AG04449 (cell line): ENCODE measurements around the gene KRTDAP.

ENCODE experiments used
- CTCF ChIA-PET: fragments of 350-600 bp; formaldehyde crosslinking; extraction: SDS; loops from one replicate; lab custom pipeline; 2021; ENCODE audit warnings: antibody characterized with exemption; lab: Yijun Ruan, JAX
- POLR2A ChIA-PET: fragments of 400-600, 350-600 bp; formaldehyde crosslinking; extraction: SDS; loops from one replicate; lab custom pipeline; 2020; ENCODE audit warnings: antibody characterized with exemption, inconsistent platforms; lab: Yijun Ruan, JAX
- DNase-seq: peaks from one replicate; pipeline ENCODE4 v3.0.0-alpha.2; 2010; ENCODE audit warnings: low read depth, low spot score
- H3K4me3 ChIP-seq: 2 replicates; pipeline ENCODE4 v1.5.1; 2011; ENCODE audit warnings: low read depth, mild to moderate bottlenecking, control low read depth, low read length
- CTCF ChIP-seq: IDR thresholded peaks from one replicate; pipeline ENCODE4 v1.5.1; 2011; ENCODE audit warnings: mild to moderate bottlenecking, moderate library complexity, low read length, control low read depth, inconsistent platforms; ENCODE audit not compliant: insufficient read depth; ENCODE audit errors: missing control alignments

The KRTDAP gene

GRCh38 chr19:35447606-35448469 is 42.4 kb downstream of the KRTDAP start, which contains the start of gene FFAR2:
Gene FFAR2 (plus strand): TSS chr19:35448257. CDS start chr19:35449715, 1,458 bp downstream.
- POLR2A ChIA-PET: no interaction called here
- CTCF ChIA-PET: interaction anchor here (1.4 kb wide), 1 partner anchor 94 kb away, joined by 4 read pairs; no protein-coding TSS in a partner anchor
- no peak within 1 kb of the TSS for H3K4me3 ChIP-seq
- DNase-seq: no peak
- TF ChIP-seq CTCF: no peak

DNA sequence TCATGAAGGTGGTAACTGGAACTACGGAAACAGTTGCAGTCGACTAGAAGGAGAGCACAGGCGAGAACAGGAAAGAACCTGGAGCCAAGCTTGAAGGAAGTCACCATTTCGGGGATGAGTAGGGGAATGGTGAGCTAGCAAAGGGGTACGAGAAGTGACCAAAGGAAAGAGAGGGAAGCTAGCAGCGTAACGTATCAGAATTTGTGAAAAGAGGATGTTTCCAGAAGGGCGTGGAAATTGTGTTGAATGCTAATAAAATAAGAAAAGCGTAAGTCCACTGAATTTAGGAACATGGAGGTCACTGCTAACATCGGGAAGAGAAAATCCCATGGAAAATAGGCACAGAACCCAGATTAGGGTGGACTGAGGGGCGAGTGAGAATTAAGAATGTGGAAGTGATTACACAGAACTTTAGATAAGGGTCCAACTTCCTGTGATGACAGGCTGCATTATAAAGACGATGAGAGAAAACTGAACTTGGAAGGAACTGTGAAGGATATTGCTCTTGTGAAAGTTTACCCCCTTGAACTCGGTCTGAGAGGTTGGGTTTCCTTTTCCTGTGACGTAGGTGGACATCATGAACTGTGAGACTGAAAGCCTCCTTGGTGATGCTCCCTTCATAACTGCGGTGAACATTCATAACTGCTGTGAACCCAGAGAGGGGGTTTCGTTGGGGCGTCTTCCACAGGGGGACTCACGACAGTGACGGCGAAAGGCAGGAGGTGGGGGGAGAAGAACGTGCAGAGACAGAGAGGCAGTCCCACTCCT is 44.3 kb downstream of the KRTDAP start:
- DNase-seq: no peak
- no peak overlapping the region for H3K4me3 ChIP-seq
- ChIA-PET CTCF (no interaction called here), POLR2A (no interaction called here)
- no peak for TF ChIP-seq CTCF

DNA sequence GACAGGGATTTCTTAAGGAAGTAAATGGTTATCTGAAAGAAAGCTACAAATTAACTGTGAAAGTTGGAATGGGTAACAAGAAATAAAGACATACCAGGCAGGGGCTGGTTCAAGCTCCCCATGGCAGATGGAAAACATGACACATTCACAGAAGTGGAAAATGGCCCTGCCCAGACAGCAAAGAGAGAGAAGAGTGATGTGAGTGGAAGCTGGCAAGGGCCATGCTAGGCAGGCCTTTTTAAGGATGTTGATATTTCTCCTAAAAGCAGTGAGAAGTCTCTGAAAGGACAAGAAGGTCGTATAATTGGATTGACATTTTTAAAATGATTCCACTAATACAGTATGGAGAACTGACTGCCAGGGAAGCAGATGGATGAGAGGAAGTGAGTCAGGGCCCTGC is 45.5 kb downstream of the KRTDAP start:
- H3K4me3 ChIP-seq: no peak overlapping the region
- no peak for TF ChIP-seq CTCF
- ChIA-PET CTCF (no interaction called here), POLR2A (interaction anchor here (0.6 kb wide), 1 partner anchor 27 kb away, joined by 3 read pairs; no protein-coding TSS in a partner anchor)
- DNase-seq: no peak

DNA sequence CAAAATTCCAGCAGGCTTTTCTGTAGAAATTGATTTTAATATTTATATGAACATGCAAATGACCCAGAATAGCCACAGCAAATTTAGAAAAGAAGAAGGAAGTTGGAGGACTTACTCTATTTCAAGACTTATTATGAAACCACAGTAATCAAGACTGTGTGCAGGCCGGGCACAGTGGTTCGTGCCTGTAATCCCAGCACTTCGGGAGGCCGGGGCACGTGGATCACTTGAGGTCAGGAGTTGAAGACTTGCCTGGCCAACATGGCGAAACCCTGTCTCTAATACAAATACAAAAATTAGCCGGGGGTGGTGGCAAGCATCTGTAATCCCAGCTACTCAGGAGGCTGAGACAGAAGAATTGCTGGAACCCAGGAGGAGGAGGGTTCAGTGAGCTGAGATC is 48.2 kb downstream of the KRTDAP start:
- no peak for TF ChIP-seq CTCF
- DNase-seq: no peak
- POLR2A ChIA-PET: no interaction called here
- CTCF ChIA-PET: no interaction called here
- H3K4me3 ChIP-seq: no peak overlapping the region

- CTCF ChIA-PET: no interaction called here
- no peak for TF ChIP-seq CTCF
- POLR2A ChIA-PET: no interaction called here
- H3K4me3 ChIP-seq: no peak overlapping the region
- DNase-seq: no peak
Observed at GRCh38 chr19:35439921-35440320, 50.3 kb downstream of the KRTDAP start.

- TF ChIP-seq CTCF: no peak
- ChIA-PET POLR2A (no interaction called here), CTCF (interaction anchor here (0.8 kb wide), 1 partner anchor 56 kb away, joined by 3 read pairs; no protein-coding TSS in a partner anchor)
- H3K4me3 ChIP-seq: no peak overlapping the region
- DNase-seq: no peak
Observed at GRCh38 chr19:35438527-35438926, 51.7 kb downstream of the KRTDAP start.
